Right lobe of liver (tissue), 4 donors: Measurements from ENCODE around the gene TPST2.

Experiments
- POLR2A ChIP-seq: fragments of 450-650 bp; IDR thresholded peaks from one replicate; pipeline ENCODE4 v1.6.1; 2017; ENCODE audit warnings: antibody characterized with exemption, mild to moderate bottlenecking
- TF ChIP-seq, protein P1 (sequence below), 4 donors: fragments of 200-600 bp in 3 of 4; fragments of 450-650 bp in 1 of 4; IDR thresholded peaks; one replicate each; pipeline versions ENCODE4 v1.5.1 to v1.8.0; 2016 to 2022; ENCODE audit warnings: antibody characterized with exemption in 4 of 4, mild to moderate bottlenecking in 2 of 4
- donor health status: DM: no; HTN: no; CAD: no.
- donor health status: DM: no; HTN: no; CAD: no.
- donor health status: DM: no; HTN: yes; CAD: no.

GRCh38 chr22:26481694-26482093 is 108.2 kb downstream of the TPST2 start:
- TF ChIP-seq POLR2A = no peak
- TF ChIP-seq, protein P1, sequence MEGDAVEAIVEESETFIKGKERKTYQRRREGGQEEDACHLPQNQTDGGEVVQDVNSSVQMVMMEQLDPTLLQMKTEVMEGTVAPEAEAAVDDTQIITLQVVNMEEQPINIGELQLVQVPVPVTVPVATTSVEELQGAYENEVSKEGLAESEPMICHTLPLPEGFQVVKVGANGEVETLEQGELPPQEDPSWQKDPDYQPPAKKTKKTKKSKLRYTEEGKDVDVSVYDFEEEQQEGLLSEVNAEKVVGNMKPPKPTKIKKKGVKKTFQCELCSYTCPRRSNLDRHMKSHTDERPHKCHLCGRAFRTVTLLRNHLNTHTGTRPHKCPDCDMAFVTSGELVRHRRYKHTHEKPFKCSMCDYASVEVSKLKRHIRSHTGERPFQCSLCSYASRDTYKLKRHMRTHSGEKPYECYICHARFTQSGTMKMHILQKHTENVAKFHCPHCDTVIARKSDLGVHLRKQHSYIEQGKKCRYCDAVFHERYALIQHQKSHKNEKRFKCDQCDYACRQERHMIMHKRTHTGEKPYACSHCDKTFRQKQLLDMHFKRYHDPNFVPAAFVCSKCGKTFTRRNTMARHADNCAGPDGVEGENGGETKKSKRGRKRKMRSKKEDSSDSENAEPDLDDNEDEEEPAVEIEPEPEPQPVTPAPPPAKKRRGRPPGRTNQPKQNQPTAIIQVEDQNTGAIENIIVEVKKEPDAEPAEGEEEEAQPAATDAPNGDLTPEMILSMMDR (IDR thresholded peaks at IDR 0.05) = no peak
